Neuronal stem cell (in vitro differentiated cells): ENCODE measurements around the gene NFYB.
A peak's percentile ranks its signal among the peaks of the same experiment; 100 is the strongest.

ENCODE experiments used
- DNase-seq: peaks from one replicate; pipeline ENCODE4 v3.0.0-alpha.2; 2013; ENCODE audit warnings: low spot score
- H2AFZ ChIP-seq: one replicate; pipeline ENCODE4 v1.6.1; 2013; ENCODE audit warnings: mild to moderate bottlenecking, low read length, inconsistent platforms
- H2AK5ac ChIP-seq: 2 replicates; pipeline ENCODE4 v1.6.1; 2013; ENCODE audit warnings: low read depth, mild to moderate bottlenecking, inconsistent platforms, low read length, moderate library complexity, mixed read lengths
- H2BK120ac ChIP-seq: 2 replicates; pipeline ENCODE4 v1.6.1; 2013; ENCODE audit warnings: low read depth, mild to moderate bottlenecking, inconsistent platforms, low read length, moderate library complexity, mixed read lengths
- H2BK12ac ChIP-seq: one replicate; pipeline ENCODE4 v1.6.1; 2013; ENCODE audit warnings: low read length, inconsistent platforms
- H2BK15ac ChIP-seq: 2 replicates; pipeline ENCODE4 v1.6.1; 2013; ENCODE audit warnings: mild to moderate bottlenecking, low read length, inconsistent platforms, mixed read lengths
- H2BK5ac ChIP-seq: one replicate; pipeline ENCODE4 v1.6.1; 2013; ENCODE audit warnings: inconsistent platforms, mild to moderate bottlenecking, low read length, moderate library complexity
- H3K14ac ChIP-seq: one replicate; pipeline ENCODE4 v1.6.1; 2013; ENCODE audit warnings: low read length, inconsistent platforms
- H3K18ac ChIP-seq: 2 replicates; pipeline ENCODE4 v1.6.1; 2013; ENCODE audit warnings: low read length, inconsistent platforms
- H3K23ac ChIP-seq: 2 replicates; pipeline ENCODE4 v1.6.1; 2013; ENCODE audit warnings: low read depth, mild to moderate bottlenecking, mixed read lengths, low read length, inconsistent platforms; ENCODE audit not compliant: poor library complexity
- H3K27ac ChIP-seq: replicated peaks from 3 replicates; pipeline ENCODE4 v1.5.1; 2013; ENCODE audit warnings: low read length, inconsistent platforms
- H3K27me3 ChIP-seq, 3 experiments: 2 replicates each; pipeline ENCODE4 v1.6.1; 2013; ENCODE audit warnings: low read length in 3 of 3, mild to moderate bottlenecking in 2 of 3, inconsistent platforms in 1 of 3, low read depth in 1 of 3, mixed read lengths in 1 of 3, moderate library complexity in 1 of 3; ENCODE audit not compliant: control insufficient read depth in 3 of 3, insufficient read depth in 3 of 3
- H3K36me3 ChIP-seq, 2 donors: replicated peaks in 1 of 2; 2 replicates each; pipeline ENCODE4 v1.6.1; 2013; ENCODE audit warnings: low read length in 2 of 2; ENCODE audit not compliant: control insufficient read depth in 2 of 2, insufficient read depth in 2 of 2
- H3K4ac ChIP-seq: 2 replicates; pipeline ENCODE4 v1.6.1; 2013; ENCODE audit warnings: inconsistent platforms, mild to moderate bottlenecking, low read length, moderate library complexity
- H3K4me1 ChIP-seq, 2 donors: 1 replicate in 1 of 2; 2 replicates in 1 of 2; pipeline ENCODE4 v1.6.1; 2013; ENCODE audit warnings: low read length in 2 of 2, low read depth in 1 of 2; ENCODE audit not compliant: control insufficient read depth in 2 of 2, insufficient read depth in 1 of 2
- H3K4me2 ChIP-seq: one replicate; pipeline ENCODE4 v1.6.1; 2013; ENCODE audit warnings: mild to moderate bottlenecking, low read length, inconsistent platforms; ENCODE audit not compliant: insufficient read depth, poor library complexity, severe bottlenecking
- H3K4me3 ChIP-seq, 2 donors: 2 replicates each; pipeline ENCODE4 v1.5.1; 2013; ENCODE audit warnings: low read length in 2 of 2, mild to moderate bottlenecking in 2 of 2, inconsistent platforms in 1 of 2, moderate library complexity in 1 of 2
- H3K79me1 ChIP-seq: one replicate; pipeline ENCODE4 v1.6.1; 2013; ENCODE audit warnings: low read depth, mild to moderate bottlenecking, inconsistent platforms, low read length, moderate library complexity
- H3K9ac ChIP-seq: one replicate; pipeline ENCODE4 v1.6.1; 2013; ENCODE audit warnings: mild to moderate bottlenecking, low read depth, low read length, inconsistent platforms; ENCODE audit not compliant: poor library complexity
- H3K9me3 ChIP-seq, 2 donors: replicated peaks in 1 of 2; 2 replicates each; pipeline versions ENCODE3 to v1.6.1; 2013; ENCODE audit warnings: low read length in 2 of 2, mild to moderate bottlenecking in 2 of 2, inconsistent platforms in 1 of 2, low read depth in 1 of 2, mixed read lengths in 1 of 2, moderate library complexity in 1 of 2; ENCODE audit not compliant: control insufficient read depth in 2 of 2, insufficient read depth in 1 of 2
- H4K8ac ChIP-seq: one replicate; pipeline ENCODE4 v1.6.1; 2013; ENCODE audit warnings: low read depth, mild to moderate bottlenecking, inconsistent platforms, low read length, moderate library complexity
- H4K91ac ChIP-seq: one replicate; pipeline ENCODE4 v1.6.1; 2013; ENCODE audit warnings: low read length, low read depth, mild to moderate bottlenecking, inconsistent platforms; ENCODE audit not compliant: poor library complexity
- WGBS, 2 donors: extraction: QIAGEN DNeasy Blood & Tissue Kit; methylation state at CpG; one replicate each; pipeline ENCODE4 v1.1.7; 2013; ENCODE audit warnings: missing lambda C conversion rate in 2 of 2, mixed read lengths in 1 of 2; ENCODE audit not compliant: insufficient read length in 2 of 2, insufficient replicate concordance in 1 of 2; ENCODE audit errors: extremely low coverage in 2 of 2; 5-methylcytosine and 5-hydroxymethylcytosine counted together

NFYB gene

DNA sequence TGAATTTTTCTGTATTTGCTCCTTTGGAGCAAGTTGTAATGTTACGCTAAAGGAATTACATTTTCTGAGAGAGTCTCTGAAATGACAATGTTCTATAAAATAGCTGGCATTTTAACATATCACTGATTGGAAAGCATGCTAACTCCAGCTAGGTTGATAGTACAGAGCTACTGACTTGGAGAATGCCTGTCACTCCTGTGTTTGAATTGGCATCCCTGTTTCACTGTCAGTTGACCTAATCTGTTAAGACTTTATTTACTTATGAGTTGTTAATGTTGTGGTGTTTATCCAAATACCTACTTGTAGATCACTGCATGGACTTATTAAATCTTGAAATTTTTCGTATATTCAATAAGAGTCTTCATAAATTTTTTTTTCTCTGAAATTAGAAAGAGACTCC is 40.1 kb downstream of the NFYB start:
- H3K4me3 ChIP-seq, result no peak overlapping the region
- no peak for DNase-seq
- no peaks in the 10 kb centered on the region for H3K4me1 ChIP-seq

DNA sequence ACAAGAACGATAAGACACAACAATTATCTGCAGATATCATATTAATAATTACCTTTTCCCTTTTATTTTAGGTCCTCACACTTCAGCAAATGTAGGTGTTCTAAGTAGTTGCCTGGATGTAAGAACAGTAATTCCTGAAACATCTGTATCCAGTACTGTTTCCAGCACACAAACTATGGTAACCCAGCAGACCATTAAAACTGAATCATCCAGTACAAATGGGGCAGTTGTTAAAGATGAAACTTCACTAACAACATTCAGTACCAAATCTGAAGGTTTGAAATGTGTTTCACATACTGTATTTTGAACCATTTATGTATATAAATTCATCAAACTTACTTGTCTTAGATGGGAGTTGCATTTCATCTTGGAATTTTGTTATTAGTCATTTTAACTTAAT is 42.7 kb downstream of the NFYB start:
- H3K4me1 ChIP-seq, result peaks cover 0 to 2% of the 10 kb centered on the region in 2 donors
- H2BK120ac ChIP-seq, result no peak overlapping the region
- H2BK5ac ChIP-seq, result no peak overlapping the region
- H3K9me3 ChIP-seq, result no peaks in the 10 kb centered on the region
- peaks cover 0 to 37% of the 10 kb centered on the region in 2 donors for H3K36me3 ChIP-seq
- H3K18ac ChIP-seq, result no peak overlapping the region
- WGBS, 2 donors, result no CpG with 5 or more reads among the region's 1 CpG
- no peak overlapping the region for H3K23ac ChIP-seq
- no peaks in the 10 kb centered on the region for H3K27me3 ChIP-seq
- no peak overlapping the region for H2BK15ac ChIP-seq
- no peak overlapping the region for H4K8ac ChIP-seq
- DNase-seq, result no peak
- no peak overlapping the region for H3K4me2 ChIP-seq
- no peak overlapping the region for H2AK5ac ChIP-seq
- H3K4me3 ChIP-seq, result no peak overlapping the region
- no peak overlapping the region for H3K4ac ChIP-seq
- no peak overlapping the region for H3K9ac ChIP-seq
- no peaks in the 10 kb centered on the region for H3K79me1 ChIP-seq
- H2AFZ ChIP-seq, result no peak overlapping the region
- H3K14ac ChIP-seq, result no peak overlapping the region
- H4K91ac ChIP-seq, result no peak overlapping the region
- no peak overlapping the region for H2BK12ac ChIP-seq
- no peak overlapping the region for H3K27ac ChIP-seq

More for the DNA sequence above, 40.1 kb downstream of the NFYB start:
- no peak overlapping the region for H2AK5ac ChIP-seq
- no peak overlapping the region for H3K9ac ChIP-seq
- H2AFZ ChIP-seq, result no peak overlapping the region
- H3K79me1 ChIP-seq, result no peaks in the 10 kb centered on the region
- H2BK5ac ChIP-seq, result no peak overlapping the region
- H3K4me2 ChIP-seq, result no peak overlapping the region
- no peak overlapping the region for H4K91ac ChIP-seq
- H3K14ac ChIP-seq, result no peak overlapping the region
- H2BK120ac ChIP-seq, result no peak overlapping the region
- no peak overlapping the region for H3K27ac ChIP-seq
- no peak overlapping the region for H3K4ac ChIP-seq
- H3K27me3 ChIP-seq, result no peaks in the 10 kb centered on the region
- H2BK15ac ChIP-seq, result no peak overlapping the region
- H3K36me3 ChIP-seq, result peaks cover 0 to 37% of the 10 kb centered on the region in 2 donors
- H3K18ac ChIP-seq, result no peak overlapping the region
- no peak overlapping the region for H2BK12ac ChIP-seq
- no peaks in the 10 kb centered on the region for H3K9me3 ChIP-seq
- WGBS, 2 donors, result no CpG with 5 or more reads among the region's 2 CpGs
- H3K23ac ChIP-seq, result no peak overlapping the region
- no peak overlapping the region for H4K8ac ChIP-seq

DNA sequence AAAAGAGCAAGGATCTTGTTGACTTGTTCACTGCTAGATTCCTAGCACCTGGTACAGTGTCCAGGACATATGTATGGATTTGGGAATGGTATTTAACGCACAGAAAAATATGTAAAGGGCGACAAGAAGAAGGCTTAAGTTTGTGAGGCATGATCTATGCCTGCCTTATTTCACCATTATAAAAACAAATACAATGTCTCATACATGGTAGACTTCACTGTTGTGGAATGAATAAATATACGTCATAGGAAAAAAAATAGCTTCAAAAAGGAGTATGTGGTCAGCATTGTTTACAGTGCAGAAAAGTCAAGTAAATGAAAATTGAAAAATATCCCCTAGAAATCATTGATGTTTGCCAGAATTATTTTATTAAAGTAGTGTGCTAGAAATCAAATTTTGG is 43.7 kb downstream of the NFYB start:
- Histone ChIP-seq H3K4ac (no peak overlapping the region), H3K36me3 (peaks cover 0 to 32% of the 10 kb centered on the region in 2 donors)

DNA sequence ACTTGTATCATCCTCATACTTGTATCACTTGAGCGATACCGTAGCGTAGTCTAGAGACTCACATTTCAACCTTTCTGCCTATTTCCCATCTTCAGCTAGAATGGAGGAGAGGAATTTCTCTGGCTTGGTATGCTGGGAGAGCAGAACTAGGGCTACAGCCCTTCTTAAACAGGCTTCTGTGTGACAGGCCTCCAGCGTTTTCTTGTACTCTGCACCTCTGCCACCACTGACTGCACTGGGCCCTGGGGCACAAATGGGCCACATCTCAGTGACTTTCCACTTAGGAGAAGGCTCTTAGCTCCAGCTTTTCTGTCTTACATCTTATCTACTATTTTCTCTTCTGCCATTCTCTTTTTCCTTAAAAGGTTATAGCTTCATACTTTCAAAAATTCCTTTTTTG is 46.9 kb downstream of the NFYB start:
- H4K91ac ChIP-seq, result no peak overlapping the region
- no peak overlapping the region for H3K9ac ChIP-seq
- no peak overlapping the region for H3K23ac ChIP-seq
- H3K14ac ChIP-seq, result no peak overlapping the region
- no peak overlapping the region for H3K4me3 ChIP-seq
- H2BK15ac ChIP-seq, result no peak overlapping the region
- DNase-seq, result no peak
- H3K4me1 ChIP-seq, result peaks cover 0 to 2% of the 10 kb centered on the region in 2 donors
- no peak overlapping the region for H2BK120ac ChIP-seq
- H2BK12ac ChIP-seq, result no peak overlapping the region
- H3K4ac ChIP-seq, result no peak overlapping the region
- H2AFZ ChIP-seq, result no peak overlapping the region
- no peaks in the 10 kb centered on the region for H3K27me3 ChIP-seq
- peak overlapping the region; percentile 19 for H3K27ac ChIP-seq
- peaks cover 0 to 25% of the 10 kb centered on the region in 2 donors for H3K36me3 ChIP-seq
- H2BK5ac ChIP-seq, result no peak overlapping the region
- H3K18ac ChIP-seq, result peak overlapping the region; percentile 13
- no peak overlapping the region for H2AK5ac ChIP-seq
- H3K9me3 ChIP-seq, result no peaks in the 10 kb centered on the region
- H3K79me1 ChIP-seq, result no peaks in the 10 kb centered on the region
- WGBS, 2 donors, result no CpG with 5 or more reads among the region's 4 CpGs
- H3K4me2 ChIP-seq, result no peak overlapping the region
- peak overlapping the region; percentile 65 for H4K8ac ChIP-seq

More for the DNA sequence above, 43.7 kb downstream of the NFYB start:
- H3K4me3 ChIP-seq, result no peak overlapping the region
- H3K79me1 ChIP-seq, result no peaks in the 10 kb centered on the region
- WGBS, 2 donors, result no CpG with 5 or more reads among the region's 3 CpGs
- no peaks in the 10 kb centered on the region for H3K9me3 ChIP-seq
- H3K27me3 ChIP-seq, result no peaks in the 10 kb centered on the region
- H3K27ac ChIP-seq, result no peak overlapping the region
- H3K4me2 ChIP-seq, result no peak overlapping the region
- no peak overlapping the region for H2BK12ac ChIP-seq
- no peak overlapping the region for H2BK120ac ChIP-seq
- H3K14ac ChIP-seq, result no peak overlapping the region
- no peak overlapping the region for H2AFZ ChIP-seq
- no peak overlapping the region for H3K18ac ChIP-seq
- no peak overlapping the region for H4K8ac ChIP-seq
- no peak overlapping the region for H2BK5ac ChIP-seq
- no peak overlapping the region for H2AK5ac ChIP-seq
- H2BK15ac ChIP-seq, result no peak overlapping the region
- H3K4me1 ChIP-seq, result peaks cover 0 to 2% of the 10 kb centered on the region in 2 donors
- H3K9ac ChIP-seq, result no peak overlapping the region
- no peak for DNase-seq
- H4K91ac ChIP-seq, result no peak overlapping the region
- H3K23ac ChIP-seq, result no peak overlapping the region
